Nephron progenitor cell (in vitro differentiated cells): Measurements from ENCODE around the gene PRDM16.

Experiments
- DNase-seq: peaks from one replicate; pipeline ENCODE4 v3.0.0; 2021
- H3K27ac Mint-ChIP-seq: 2 replicates; pipeline ENCODE4 v1.8.0; 2021; ENCODE audit warnings: mild to moderate bottlenecking, moderate library complexity, mixed read lengths
- H3K27me3 Mint-ChIP-seq: 2 replicates; pipeline ENCODE4 v1.8.0; 2021; ENCODE audit warnings: mild to moderate bottlenecking, low read depth, mixed read lengths; ENCODE audit not compliant: poor library complexity
- H3K36me3 Mint-ChIP-seq: 2 replicates; pipeline ENCODE4 v1.8.0; 2021; ENCODE audit warnings: low read depth, mixed read lengths
- H3K4me1 Mint-ChIP-seq: 2 replicates; pipeline ENCODE4 v1.8.0; 2021; ENCODE audit warnings: mixed read lengths
- H3K4me3 Mint-ChIP-seq: 2 replicates; pipeline ENCODE4 v1.8.0; 2021; ENCODE audit warnings: mild to moderate bottlenecking, moderate library complexity, mixed read lengths
- H3K9me3 Mint-ChIP-seq: 2 replicates; pipeline ENCODE4 v1.8.0; 2021; ENCODE audit warnings: mild to moderate bottlenecking, moderate library complexity, mixed read lengths
- CTCF ChIP-seq: fragments of 200-600 bp; sonication (generic); IDR thresholded peaks from 2 replicates; pipeline ENCODE4 v1.5.0; 2021; ENCODE audit warnings: antibody characterized with exemption

PRDM16 gene

DNA sequence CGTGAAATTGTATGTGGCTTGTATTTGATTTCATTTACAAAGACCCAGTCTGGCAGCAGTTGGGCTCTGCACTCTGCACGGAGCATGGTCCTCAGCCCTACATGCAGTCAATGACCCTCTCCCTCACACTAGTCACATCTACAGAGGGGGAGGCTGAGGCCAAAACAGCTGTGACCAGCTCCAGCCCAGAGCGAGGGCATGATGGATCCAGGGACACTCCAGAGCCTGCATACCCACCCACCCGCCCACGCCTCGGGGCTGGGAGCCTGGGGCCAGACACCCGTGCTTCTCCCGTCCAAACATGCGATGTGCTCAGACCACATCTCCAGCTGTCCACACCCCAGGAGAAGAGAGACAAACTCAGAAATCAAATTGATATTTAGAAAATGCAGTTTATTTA, 14.0 kb upstream of the PRDM16 start:
- H3K9me3 Mint-ChIP-seq: peaks cover 53% of the 10 kb centered on the region
- no peaks in the 10 kb centered on the region for H3K36me3 Mint-ChIP-seq
- no peaks in the 10 kb centered on the region for H3K4me1 Mint-ChIP-seq
- H3K4me3 Mint-ChIP-seq: no peak overlapping the region
- no peak for DNase-seq
- peaks cover 47% of the 10 kb centered on the region for H3K27me3 Mint-ChIP-seq
- TF ChIP-seq CTCF: no peak
- no peak overlapping the region for H3K27ac Mint-ChIP-seq

GRCh38 chr1:3056641-3057040, 12.4 kb upstream of the PRDM16 start:
- H3K9me3 Mint-ChIP-seq: peaks cover 44% of the 10 kb centered on the region
- DNase-seq: no peak
- H3K36me3 Mint-ChIP-seq: no peaks in the 10 kb centered on the region
- H3K4me1 Mint-ChIP-seq: peaks cover 9% of the 10 kb centered on the region
- no peak for TF ChIP-seq CTCF
- no peak overlapping the region for H3K27ac Mint-ChIP-seq
- no peak overlapping the region for H3K4me3 Mint-ChIP-seq
- H3K27me3 Mint-ChIP-seq: peaks cover 58% of the 10 kb centered on the region

- no peak for TF ChIP-seq CTCF
- Mint-ChIP-seq H3K36me3 (no peaks in the 10 kb centered on the region), H3K27ac (no peak overlapping the region), H3K4me1 (peaks cover 16% of the 10 kb centered on the region), H3K9me3 (peaks cover 32% of the 10 kb centered on the region), H3K27me3 (peaks cover 62% of the 10 kb centered on the region), H3K4me3 (no peak overlapping the region)
- no peak for DNase-seq
Observed at GRCh38 chr1:3058263-3059030, 10.6 kb upstream of the PRDM16 start.

GRCh38 chr1:3060127-3060526, 8.9 kb upstream of the PRDM16 start:
- no peaks in the 10 kb centered on the region for H3K36me3 Mint-ChIP-seq
- H3K4me1 Mint-ChIP-seq: peaks cover 16% of the 10 kb centered on the region
- H3K4me3 Mint-ChIP-seq: no peak overlapping the region
- no peak for DNase-seq
- peaks cover 66% of the 10 kb centered on the region for H3K27me3 Mint-ChIP-seq
- H3K27ac Mint-ChIP-seq: no peak overlapping the region
- peaks cover 19% of the 10 kb centered on the region for H3K9me3 Mint-ChIP-seq
- TF ChIP-seq CTCF: no peak

DNA sequence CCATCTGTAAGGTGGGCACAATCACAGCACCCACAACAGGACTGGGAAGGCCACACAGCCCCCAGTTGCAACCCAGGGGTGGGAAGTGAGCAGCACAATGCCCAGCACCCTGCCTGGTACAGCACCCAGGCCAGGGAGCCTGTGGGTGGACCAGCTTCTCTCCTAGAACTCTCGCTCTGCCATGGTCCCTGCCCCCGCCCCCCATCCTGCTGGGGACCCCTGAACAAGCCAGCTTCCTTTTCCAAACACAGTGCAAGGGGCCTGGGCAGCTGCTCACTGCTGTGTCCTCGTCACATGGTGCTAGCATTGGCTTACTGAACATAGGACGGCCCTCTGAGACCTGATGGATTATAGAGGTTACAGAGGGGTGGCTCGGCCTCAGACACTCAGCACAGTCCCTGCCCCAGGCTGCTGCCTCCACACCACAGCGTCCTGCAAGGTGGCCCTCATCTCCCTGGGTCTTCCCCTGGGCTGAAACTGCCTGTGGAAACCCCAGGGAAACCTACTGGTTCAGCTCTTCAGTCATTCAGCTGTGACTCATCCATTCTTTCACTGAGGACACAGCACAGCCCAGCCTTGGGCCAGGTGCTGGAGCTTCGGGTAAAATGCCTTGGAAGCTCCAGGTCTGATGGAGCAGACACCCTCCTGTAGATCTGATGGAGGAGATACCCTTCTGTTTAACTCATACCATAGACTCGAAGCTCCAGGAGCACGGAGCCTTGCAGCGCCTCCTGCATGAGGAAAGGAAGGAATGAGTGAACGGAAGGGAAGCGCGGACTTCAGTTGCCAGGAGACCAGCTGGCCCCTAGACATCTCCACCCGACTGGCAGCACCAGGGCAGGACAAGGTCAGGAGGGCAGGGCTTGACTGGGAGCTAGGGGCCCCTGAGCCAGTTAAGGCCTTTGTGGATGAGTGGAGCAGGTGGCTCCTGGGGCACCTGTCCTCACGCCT, 8.1 kb upstream of the PRDM16 start:
- no peak for DNase-seq
- no peak overlapping the region for H3K27ac Mint-ChIP-seq
- no peak overlapping the region for H3K4me3 Mint-ChIP-seq
- peaks cover 14% of the 10 kb centered on the region for H3K9me3 Mint-ChIP-seq
- TF ChIP-seq CTCF: no peak
- peaks cover 67% of the 10 kb centered on the region for H3K27me3 Mint-ChIP-seq
- no peaks in the 10 kb centered on the region for H3K36me3 Mint-ChIP-seq
- peaks cover 16% of the 10 kb centered on the region for H3K4me1 Mint-ChIP-seq
